Measurements from ENCODE around the gene KLHDC3. TPM values are rescaled to one million over a fixed set of nuclear protein-coding genes. Genes with fewer than 3 reads are reported as not detected.

The KLHDC3 gene
- total RNA-seq, 4 donors from 2014 or later, result 66.5 to 164 (median 119) TPM

- DNase-seq, result no peak
- Histone ChIP-seq H3K4me3 (no peak overlapping the region), H3K9me3 (no peaks in the 10 kb centered on the region), H3K27ac (peak overlapping the region in 1 of 4 donors; percentile 91), H3K36me3 (peaks cover 0 to 53% of the 10 kb centered on the region in 2 donors), H3K27me3 (no peaks in the 10 kb centered on the region), H3K4me1 (peaks cover 39 to 43% of the 10 kb centered on the region in 2 donors)
- no peak for ATAC-seq
- TF ChIP-seq POLR2A (IDR thresholded peaks at IDR 0.05) (no peak), CTCF (IDR thresholded peaks at IDR 0.05 in 4 of 5, conservative IDR thresholded peaks at IDR 0.05 in 1 of 5) (no peak)
- in situ Hi-C loops (cut with MboI; ENCODE audit: low sequenced_read_pairs in 4 of 4), result loop anchor here in 1 of 4 donors (10.0 kb wide), 1 partner anchor 448 kb away; the partner anchor contains the start of gene UBR2
- intact Hi-C loops (cut with DNase I; ENCODE audit: low total_unique reads), result loop anchor here (2.0 to 10.0 kb wide), 4 partner anchors 28 to 1278 kb away; partner anchors contain the start of genes MRPS10, PPP2R5D and TFEB
Observed at GRCh38 chr6:43012364-43012763, 1.7 kb upstream of the KLHDC3 start.

- Histone ChIP-seq H3K27me3 (no peaks in the 10 kb centered on the region), H3K4me3 (peak overlapping the region; percentile 77 to 90 (median 82)), H3K9me3 (no peaks in the 10 kb centered on the region), H3K4me1 (peaks cover 48 to 52% of the 10 kb centered on the region in 2 donors), H3K36me3 (peaks cover 0 to 53% of the 10 kb centered on the region in 2 donors), H3K27ac (peak overlapping the region; percentile 80 to 97 (median 93))
- in situ Hi-C loops (cut with MboI; ENCODE audit: low sequenced_read_pairs in 4 of 4), result loop anchor here in 1 of 4 donors (10.0 kb wide), 1 partner anchor 448 kb away; the partner anchor contains the start of gene UBR2
- TF ChIP-seq CTCF (IDR thresholded peaks at IDR 0.05 in 4 of 5, conservative IDR thresholded peaks at IDR 0.05 in 1 of 5) (no peak), POLR2A (IDR thresholded peaks at IDR 0.05) (no peak)
- ATAC-seq, result peak in 1 of 2 donors; percentile 3
- intact Hi-C loops (cut with DNase I; ENCODE audit: low total_unique reads), result loop anchor here (2.0 to 10.0 kb wide), 4 partner anchors 28 to 1278 kb away; partner anchors contain the start of genes MRPS10, PPP2R5D and TFEB
- DNase-seq, result no peak
Observed at GRCh38 chr6:43013097-43013842, 779 bp upstream of the KLHDC3 start.

DNA sequence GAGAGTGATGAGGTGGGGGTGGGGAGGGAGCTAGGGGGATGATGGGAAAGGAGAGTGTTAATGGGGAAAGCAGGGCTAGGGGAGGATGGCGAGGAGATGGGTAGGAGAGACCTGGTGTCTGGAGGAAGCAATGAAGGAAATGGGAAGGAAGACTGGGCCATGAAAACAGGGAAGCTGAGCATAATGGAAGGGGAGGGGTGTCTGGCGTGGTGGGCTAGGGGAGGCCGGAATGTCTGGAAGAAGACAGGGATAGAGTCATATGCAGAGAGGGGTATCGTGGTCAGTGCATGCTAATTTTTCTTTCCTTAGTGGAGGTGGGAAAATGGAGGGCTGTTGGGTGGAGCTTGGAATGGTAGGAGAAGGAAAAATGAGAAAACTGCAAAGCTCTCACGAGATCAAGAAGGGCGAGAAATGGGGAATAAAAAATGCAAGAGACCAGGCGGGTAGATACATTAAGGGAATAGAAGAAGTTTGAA is 423 bp downstream of the KLHDC3 start:
- no peaks in the 10 kb centered on the region for H3K27me3 ChIP-seq
- ATAC-seq, result no peak
- H3K4me3 ChIP-seq, result peak overlapping the region; percentile 77 to 90 (median 80)
- no peak for DNase-seq
- peaks cover 60 to 64% of the 10 kb centered on the region in 2 donors for H3K4me1 ChIP-seq
- peaks cover 0 to 53% of the 10 kb centered on the region in 2 donors for H3K36me3 ChIP-seq
- H3K27ac ChIP-seq, result peak overlapping the region; percentile 95 to 98 (median 98)
- no peaks in the 10 kb centered on the region for H3K9me3 ChIP-seq
- in situ Hi-C loops (cut with MboI; ENCODE audit: low sequenced_read_pairs in 4 of 4), result loop anchor here in 1 of 4 donors (10.0 kb wide), 1 partner anchor 450 kb away; the partner anchor contains the start of gene UBR2
- TF ChIP-seq POLR2A (IDR thresholded peaks at IDR 0.05), result no peak
- intact Hi-C loops (cut with DNase I; ENCODE audit: low total_unique reads), result loop anchor here (1.0 to 10.0 kb wide), 5 partner anchors 20 to 1280 kb away; partner anchors contain the start of genes KLC4, MRPL2, MRPS10 and SRF

- intact Hi-C loops (cut with DNase I; ENCODE audit: low total_unique reads), result loop anchor here (10.0 kb wide), 2 partner anchors 802 to 1282 kb away; partner anchors contain the start of genes MRPS10 and TFEB
Observed at GRCh38 chr6:43016176-43016942, 2.3 kb downstream of the KLHDC3 start.

More at GRCh38 chr6:43016176-43016942, 2.3 kb downstream of the KLHDC3 start:
- in situ Hi-C loops (cut with MboI; ENCODE audit: low sequenced_read_pairs in 4 of 4), result loop anchor here in 1 of 4 donors (10.0 kb wide), 1 partner anchor 452 kb away; the partner anchor contains the start of gene UBR2
- Histone ChIP-seq H3K9me3 (no peaks in the 10 kb centered on the region), H3K4me1 (peaks cover 76 to 83% of the 10 kb centered on the region in 2 donors), H3K36me3 (peaks cover 0 to 42% of the 10 kb centered on the region in 2 donors), H3K4me3 (peak overlapping the region; percentile 23 to 39 (median 30)), H3K27ac (peak overlapping the region; percentile 95 to 98 (median 98)), H3K27me3 (no peaks in the 10 kb centered on the region)
- peak; percentile 45 to 63 for ATAC-seq
- TF ChIP-seq CTCF (IDR thresholded peaks at IDR 0.05 in 4 of 5, conservative IDR thresholded peaks at IDR 0.05 in 1 of 5) (no peak), POLR2A (IDR thresholded peaks at IDR 0.05) (peak in 1 of 2 donors; percentile 9)
- DNase-seq, result peak in 1 of 2 donors; percentile 70

Data from gastrocnemius medialis (tissue), 4 donors.